ENCODE measurements around the gene CYB5D1. TPM values are rescaled to one million over a fixed set of nuclear protein-coding genes. Genes with fewer than 3 reads are reported as not detected.

CYB5D1 gene
- total and polyA plus RNA-seq, 2 of the 8 experiments (the other 6 are each of a cell fraction or from before 2014, with no cell fraction given), result 11.0 to 18.0 TPM

DNA sequence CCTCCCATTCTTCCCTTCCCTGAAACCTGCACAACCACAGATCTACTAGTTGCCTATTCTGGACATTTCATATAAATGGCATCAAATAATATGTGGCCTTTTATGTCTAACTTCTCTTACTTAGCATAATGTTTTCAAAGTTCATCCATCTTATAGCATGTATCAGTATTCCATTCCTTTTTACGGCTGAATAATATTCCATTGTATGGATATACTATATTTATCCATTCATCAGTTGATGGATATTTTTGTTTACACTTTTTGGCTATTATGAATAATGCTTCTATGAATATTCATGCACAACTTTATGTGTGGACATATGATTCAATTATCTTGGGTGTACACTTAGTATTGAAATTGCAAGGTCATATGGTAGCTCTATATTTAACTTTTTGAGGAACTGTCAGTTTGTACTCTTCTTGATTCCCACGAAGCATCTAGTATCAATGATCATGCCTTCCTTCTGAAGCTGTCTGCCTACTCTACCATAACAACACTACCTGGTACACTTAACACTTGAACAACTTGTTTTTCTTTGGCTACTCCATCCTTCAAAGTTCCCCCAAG, 18.1 kb downstream of the CYB5D1 start:
- no peak overlapping the region for H3K56ac ChIP-seq (replicated peaks; ENCODE audit: insufficient read length, low read depth, low read length)
- no peaks in the 10 kb centered on the region for H3K23me2 ChIP-seq (ENCODE audit: low read depth, low read length)
- H2BK12ac ChIP-seq (ENCODE audit: low read depth, low read length), result no peak overlapping the region
- no peak overlapping the region for H2AFZ ChIP-seq (ENCODE audit: low read length)
- H2BK5ac ChIP-seq (ENCODE audit: low read depth, low read length), result no peak overlapping the region
- H2BK120ac ChIP-seq (replicated peaks; ENCODE audit: low read depth, low read length), result no peak overlapping the region
- peaks cover 3 to 10% (median 4%) of the 10 kb centered on the region in 4 experiments; a peak in 5 of 8 replicates for H3K36me3 ChIP-seq (ENCODE audit: control insufficient read depth in 2 of 4, insufficient read depth in 4 of 4, low read length in 3 of 4)
- POLR2A ChIA-PET (ENCODE audit: partially characterized antibody), result interaction anchor here (1.1 kb wide), 1 partner anchor 19 kb away, joined by 3 read pairs; the partner anchor contains the start of gene NAA38
- H3K27me3 ChIP-seq (replicated peaks in 1 of 4; ENCODE audit: control insufficient read depth in 3 of 4, extremely low read depth in 1 of 4, insufficient read depth in 3 of 4, low read length in 3 of 4), result no peaks in the 10 kb centered on the region
- FAIRE-seq (no peak), DNase-seq (ENCODE audit: low read depth in 1 of 2, low spot score in 2 of 2) (no peak)
- H3K9ac ChIP-seq (replicated peaks in 1 of 4; ENCODE audit: extremely low read depth in 1 of 4, low read depth in 3 of 4, low read length in 3 of 4), result no peak overlapping the region
- no peaks in the 10 kb centered on the region for H3K79me2 ChIP-seq (ENCODE audit: control insufficient read depth in 1 of 2, insufficient read depth in 2 of 2, low read length in 2 of 2)
- H4K20me1 ChIP-seq (replicated peaks in 1 of 2; ENCODE audit: control insufficient read depth in 1 of 2, insufficient read depth in 2 of 2, low read length in 2 of 2), result no peaks in the 10 kb centered on the region
- H4K91ac ChIP-seq (replicated peaks; ENCODE audit: insufficient read length, low read length), result no peak overlapping the region
- no peak overlapping the region for H3K18ac ChIP-seq (ENCODE audit: extremely low read depth, low read length)
- H3K9me3 ChIP-seq (ENCODE audit: insufficient read depth in 2 of 2, low read depth in 1 of 2, low read length in 1 of 2), result no peaks in the 10 kb centered on the region
- no peak overlapping the region for H3K14ac ChIP-seq (ENCODE audit: insufficient read length)
- H3K27ac ChIP-seq (ENCODE audit: low read depth, low read length), result no peak overlapping the region
- no peak overlapping the region for H4K8ac ChIP-seq (ENCODE audit: extremely low read depth, insufficient read depth, low read length)
- CTCF ChIA-PET (ENCODE audit: partially characterized antibody), result interaction anchor here (1.9 kb wide), 1 partner anchor 14 kb away, joined by 5 read pairs; no protein-coding TSS in a partner anchor
- WGBS, 2 experiments (ENCODE audit: extremely low coverage in 1 of 2, insufficient coverage in 1 of 2, insufficient read length in 1 of 2, insufficient replicate concordance in 2 of 2, low coverage in 1 of 2, low lambda C conversion rate in 2 of 2, missing lambda C conversion rate in 1 of 2), result 86% methylated on average over 2 of the region's 2 CpGs; no CpG with 5 or more reads in 1 of the 2 experiments
- H2AK5ac ChIP-seq (ENCODE audit: low read depth, low read length), result no peak overlapping the region
- H4K5ac ChIP-seq (ENCODE audit: insufficient read length, low read depth, low read length), result no peak overlapping the region
- H3K4me3 ChIP-seq (ENCODE audit: extremely low read depth in 1 of 4, insufficient read depth in 2 of 4, low read depth in 3 of 4, low read length in 4 of 4), result no peak overlapping the region
- H3K4me1 ChIP-seq (replicated peaks in 1 of 4; ENCODE audit: control insufficient read depth in 3 of 4, insufficient read depth in 4 of 4, low read length in 3 of 4), result no peaks in the 10 kb centered on the region
- no peak overlapping the region for H3K4ac ChIP-seq (replicated peaks; ENCODE audit: insufficient read length, low read depth, low read length)
- H3K4me2 ChIP-seq (ENCODE audit: insufficient read depth in 1 of 2, low read depth in 2 of 2, low read length in 2 of 2), result no peak overlapping the region
- H3K79me1 ChIP-seq (ENCODE audit: low read depth, low read length), result no peaks in the 10 kb centered on the region
- no peak overlapping the region for H3K23ac ChIP-seq (ENCODE audit: insufficient read length)
- no peak overlapping the region for H2BK20ac ChIP-seq (ENCODE audit: low read length)
- no peak overlapping the region for H2BK15ac ChIP-seq (ENCODE audit: low read length)
- TF ChIP-seq SP4 (IDR thresholded peaks at IDR 0.05; ENCODE audit: low read length) (no peak), RBBP5 (IDR thresholded peaks at IDR 0.05; ENCODE audit: borderline replicate concordance, low read depth, low read length) (no peak), SP2 (IDR thresholded peaks at IDR 0.05; ENCODE audit: low read length) (no peak), GABPA (IDR thresholded peaks at IDR 0.05; ENCODE audit: borderline replicate concordance, insufficient read depth, low read length) (no peak), TEAD4 (IDR thresholded peaks at IDR 0.05; ENCODE audit: low read depth, low read length) (no peak), RFX5 (IDR thresholded peaks at IDR 0.05; ENCODE audit: borderline replicate concordance, low read depth, low read length) (no peak), SRF (IDR thresholded peaks at IDR 0.05; ENCODE audit: low read depth, low read length) (no peak), RNF2 (IDR thresholded peaks at IDR 0.05; ENCODE audit: borderline replicate concordance, low read depth, low read length, missing control alignments, poor library complexity, severe bottlenecking) (no peak), TBP (IDR thresholded peaks at IDR 0.05; ENCODE audit: low read depth, low read length) (no peak), BCL11A (IDR thresholded peaks at IDR 0.05; ENCODE audit: low read depth in 2 of 2, low read length in 2 of 2) (no peak)
- TF ChIP-seq, protein P1, sequence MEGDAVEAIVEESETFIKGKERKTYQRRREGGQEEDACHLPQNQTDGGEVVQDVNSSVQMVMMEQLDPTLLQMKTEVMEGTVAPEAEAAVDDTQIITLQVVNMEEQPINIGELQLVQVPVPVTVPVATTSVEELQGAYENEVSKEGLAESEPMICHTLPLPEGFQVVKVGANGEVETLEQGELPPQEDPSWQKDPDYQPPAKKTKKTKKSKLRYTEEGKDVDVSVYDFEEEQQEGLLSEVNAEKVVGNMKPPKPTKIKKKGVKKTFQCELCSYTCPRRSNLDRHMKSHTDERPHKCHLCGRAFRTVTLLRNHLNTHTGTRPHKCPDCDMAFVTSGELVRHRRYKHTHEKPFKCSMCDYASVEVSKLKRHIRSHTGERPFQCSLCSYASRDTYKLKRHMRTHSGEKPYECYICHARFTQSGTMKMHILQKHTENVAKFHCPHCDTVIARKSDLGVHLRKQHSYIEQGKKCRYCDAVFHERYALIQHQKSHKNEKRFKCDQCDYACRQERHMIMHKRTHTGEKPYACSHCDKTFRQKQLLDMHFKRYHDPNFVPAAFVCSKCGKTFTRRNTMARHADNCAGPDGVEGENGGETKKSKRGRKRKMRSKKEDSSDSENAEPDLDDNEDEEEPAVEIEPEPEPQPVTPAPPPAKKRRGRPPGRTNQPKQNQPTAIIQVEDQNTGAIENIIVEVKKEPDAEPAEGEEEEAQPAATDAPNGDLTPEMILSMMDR (IDR thresholded peaks at IDR 0.05; ENCODE audit: control extremely low read depth in 1 of 3, insufficient read depth in 1 of 3, low read depth in 1 of 3, low read length in 3 of 3), result no peak

Data from H1 (cell line).